Neuronal stem cell (in vitro differentiated cells): ENCODE measurements around the gene TC2N.
"Not testable (repeated sequence)": the region's sequence is repeated elsewhere in the genome, so short reads cannot be mapped to it uniquely, and the experiment has no call there.

ENCODE experiments used
- DNase-seq: peaks from one replicate; pipeline ENCODE4 v3.0.0-alpha.2; 2013; ENCODE audit warnings: low spot score
- H2AFZ ChIP-seq: one replicate; pipeline ENCODE4 v1.6.1; 2013; ENCODE audit warnings: mild to moderate bottlenecking, low read length, inconsistent platforms
- H2AK5ac ChIP-seq: 2 replicates; pipeline ENCODE4 v1.6.1; 2013; ENCODE audit warnings: low read depth, mild to moderate bottlenecking, inconsistent platforms, low read length, moderate library complexity, mixed read lengths
- H2BK120ac ChIP-seq: 2 replicates; pipeline ENCODE4 v1.6.1; 2013; ENCODE audit warnings: low read depth, mild to moderate bottlenecking, inconsistent platforms, low read length, moderate library complexity, mixed read lengths
- H2BK12ac ChIP-seq: one replicate; pipeline ENCODE4 v1.6.1; 2013; ENCODE audit warnings: low read length, inconsistent platforms
- H2BK15ac ChIP-seq: 2 replicates; pipeline ENCODE4 v1.6.1; 2013; ENCODE audit warnings: mild to moderate bottlenecking, low read length, inconsistent platforms, mixed read lengths
- H2BK5ac ChIP-seq: one replicate; pipeline ENCODE4 v1.6.1; 2013; ENCODE audit warnings: inconsistent platforms, mild to moderate bottlenecking, low read length, moderate library complexity
- H3K14ac ChIP-seq: one replicate; pipeline ENCODE4 v1.6.1; 2013; ENCODE audit warnings: low read length, inconsistent platforms
- H3K18ac ChIP-seq: 2 replicates; pipeline ENCODE4 v1.6.1; 2013; ENCODE audit warnings: low read length, inconsistent platforms
- H3K23ac ChIP-seq: 2 replicates; pipeline ENCODE4 v1.6.1; 2013; ENCODE audit warnings: low read depth, mild to moderate bottlenecking, mixed read lengths, low read length, inconsistent platforms; ENCODE audit not compliant: poor library complexity
- H3K27ac ChIP-seq: replicated peaks from 3 replicates; pipeline ENCODE4 v1.5.1; 2013; ENCODE audit warnings: low read length, inconsistent platforms
- H3K27me3 ChIP-seq, 3 experiments: 2 replicates each; pipeline ENCODE4 v1.6.1; 2013; ENCODE audit warnings: low read length in 3 of 3, mild to moderate bottlenecking in 2 of 3, inconsistent platforms in 1 of 3, low read depth in 1 of 3, mixed read lengths in 1 of 3, moderate library complexity in 1 of 3; ENCODE audit not compliant: control insufficient read depth in 3 of 3, insufficient read depth in 3 of 3
- H3K36me3 ChIP-seq, 2 donors: replicated peaks in 1 of 2; 2 replicates each; pipeline ENCODE4 v1.6.1; 2013; ENCODE audit warnings: low read length in 2 of 2; ENCODE audit not compliant: control insufficient read depth in 2 of 2, insufficient read depth in 2 of 2
- H3K4ac ChIP-seq: 2 replicates; pipeline ENCODE4 v1.6.1; 2013; ENCODE audit warnings: inconsistent platforms, mild to moderate bottlenecking, low read length, moderate library complexity
- H3K4me1 ChIP-seq, 2 donors: 1 replicate in 1 of 2; 2 replicates in 1 of 2; pipeline ENCODE4 v1.6.1; 2013; ENCODE audit warnings: low read length in 2 of 2, low read depth in 1 of 2; ENCODE audit not compliant: control insufficient read depth in 2 of 2, insufficient read depth in 1 of 2
- H3K4me2 ChIP-seq: one replicate; pipeline ENCODE4 v1.6.1; 2013; ENCODE audit warnings: mild to moderate bottlenecking, low read length, inconsistent platforms; ENCODE audit not compliant: insufficient read depth, poor library complexity, severe bottlenecking
- H3K4me3 ChIP-seq, 2 donors: 2 replicates each; pipeline ENCODE4 v1.5.1; 2013; ENCODE audit warnings: low read length in 2 of 2, mild to moderate bottlenecking in 2 of 2, inconsistent platforms in 1 of 2, moderate library complexity in 1 of 2
- H3K79me1 ChIP-seq: one replicate; pipeline ENCODE4 v1.6.1; 2013; ENCODE audit warnings: low read depth, mild to moderate bottlenecking, inconsistent platforms, low read length, moderate library complexity
- H3K9ac ChIP-seq: one replicate; pipeline ENCODE4 v1.6.1; 2013; ENCODE audit warnings: mild to moderate bottlenecking, low read depth, low read length, inconsistent platforms; ENCODE audit not compliant: poor library complexity
- H3K9me3 ChIP-seq, 2 donors: replicated peaks in 1 of 2; 2 replicates each; pipeline versions ENCODE3 to v1.6.1; 2013; ENCODE audit warnings: low read length in 2 of 2, mild to moderate bottlenecking in 2 of 2, inconsistent platforms in 1 of 2, low read depth in 1 of 2, mixed read lengths in 1 of 2, moderate library complexity in 1 of 2; ENCODE audit not compliant: control insufficient read depth in 2 of 2, insufficient read depth in 1 of 2
- H4K8ac ChIP-seq: one replicate; pipeline ENCODE4 v1.6.1; 2013; ENCODE audit warnings: low read depth, mild to moderate bottlenecking, inconsistent platforms, low read length, moderate library complexity
- H4K91ac ChIP-seq: one replicate; pipeline ENCODE4 v1.6.1; 2013; ENCODE audit warnings: low read length, low read depth, mild to moderate bottlenecking, inconsistent platforms; ENCODE audit not compliant: poor library complexity
- WGBS, 2 donors: extraction: QIAGEN DNeasy Blood & Tissue Kit; methylation state at CpG; one replicate each; pipeline ENCODE4 v1.1.7; 2013; ENCODE audit warnings: missing lambda C conversion rate in 2 of 2, mixed read lengths in 1 of 2; ENCODE audit not compliant: insufficient read length in 2 of 2, insufficient replicate concordance in 1 of 2; ENCODE audit errors: extremely low coverage in 2 of 2; 5-methylcytosine and 5-hydroxymethylcytosine counted together

TC2N gene

DNA sequence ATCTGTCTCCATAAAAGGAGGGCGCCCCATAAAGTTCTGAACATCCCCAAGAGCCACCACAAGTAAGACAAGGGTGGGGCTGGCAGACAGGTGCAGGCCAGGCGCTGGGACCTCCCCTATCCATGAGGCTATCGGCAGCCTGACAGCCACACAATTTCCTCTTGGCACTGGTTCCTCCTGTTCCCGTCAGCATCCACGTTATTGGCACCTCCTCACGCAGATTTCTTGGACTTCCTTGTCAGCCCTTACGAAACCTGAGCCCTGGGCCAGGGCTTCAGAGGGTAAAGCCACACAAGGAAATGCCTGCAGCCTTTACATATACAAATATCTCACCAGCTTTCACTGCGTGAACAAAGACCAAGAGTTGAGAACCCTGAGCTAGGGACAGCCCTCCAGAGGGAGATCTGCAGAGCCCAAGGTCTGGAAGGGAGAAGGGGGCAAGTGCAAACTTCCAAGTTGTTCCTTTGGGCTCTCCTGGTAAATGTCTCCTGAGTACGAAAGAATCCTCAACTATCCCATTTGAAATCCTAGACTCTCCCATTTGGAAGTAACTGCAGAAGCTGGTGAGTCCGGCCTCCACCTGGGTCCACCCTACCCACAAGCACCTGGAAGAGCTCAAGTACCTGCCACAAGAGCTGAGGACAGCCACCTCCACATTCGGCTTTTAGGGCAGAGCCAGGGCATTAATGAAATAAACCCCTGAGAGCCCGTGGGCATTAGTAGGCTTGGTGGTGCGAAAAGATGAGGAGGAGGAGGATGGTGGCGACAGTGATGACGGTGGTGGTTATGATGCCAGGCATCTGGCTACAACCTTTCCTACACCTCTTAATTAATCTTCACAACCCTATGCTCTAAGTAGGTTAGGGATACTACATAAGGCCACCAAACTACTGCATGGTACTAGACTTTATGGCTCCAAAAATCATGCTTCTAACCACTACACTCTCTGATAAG lies 5.5 kb upstream of the TC2N start:
- H2BK12ac ChIP-seq, result no peak overlapping the region
- no peaks in the 10 kb centered on the region for H3K4me1 ChIP-seq

DNA sequence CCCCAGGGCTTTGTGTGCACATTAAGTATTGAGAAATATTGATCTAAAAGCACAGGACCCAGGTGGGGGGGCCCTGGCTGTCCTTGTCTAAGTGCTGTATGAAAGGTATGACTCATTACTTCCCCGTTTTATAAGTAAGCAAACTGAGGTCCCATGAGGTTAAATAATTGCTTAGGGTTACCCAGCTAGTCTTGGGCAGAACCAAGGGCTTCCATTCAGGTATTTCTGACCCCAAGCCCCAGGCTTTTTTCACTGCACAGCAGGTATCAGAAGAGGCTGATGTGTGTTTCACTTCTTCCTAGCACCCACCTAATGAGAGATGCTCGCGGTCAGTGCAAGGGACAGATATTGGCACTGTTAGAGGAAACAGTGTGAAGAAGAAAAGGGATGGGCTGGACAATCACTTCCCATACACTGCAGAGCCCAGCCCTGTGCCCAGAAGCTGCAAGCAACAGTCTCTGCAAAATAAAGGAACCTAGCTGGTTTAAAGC lies 4.7 kb upstream of the TC2N start:
- Histone ChIP-seq H3K36me3 (no peaks in the 10 kb centered on the region), H2AK5ac (peak overlapping the region; percentile 18), H3K23ac (no peak overlapping the region), H2AFZ (no peak overlapping the region), H2BK15ac (no peak overlapping the region), H2BK120ac (no peak overlapping the region), H3K9me3 (no peaks in the 10 kb centered on the region), H3K4me2 (no peak overlapping the region), H3K4me3 (no peak overlapping the region), H3K4me1 (no peaks in the 10 kb centered on the region), H3K4ac (no peak overlapping the region), H3K27ac (no peak overlapping the region), H4K91ac (no peak overlapping the region), H3K27me3 (peaks cover 0 to 8% (median 0%) of the 10 kb centered on the region in 3 experiments), H3K18ac (no peak overlapping the region), H3K9ac (no peak overlapping the region), H3K14ac (no peak overlapping the region), H4K8ac (no peak overlapping the region), H2BK5ac (no peak overlapping the region), H2BK12ac (no peak overlapping the region), H3K79me1 (no peaks in the 10 kb centered on the region)
- DNase-seq, result no peak
- no CpG with 5 or more reads among the region's 3 CpGs for WGBS, 2 donors

More for the DNA sequence above, 5.5 kb upstream of the TC2N start:
- H3K4me2 ChIP-seq, result no peak overlapping the region
- H4K91ac ChIP-seq, result no peak overlapping the region
- H3K27ac ChIP-seq, result no peak overlapping the region
- H3K27me3 ChIP-seq, result peaks cover 0 to 8% (median 0%) of the 10 kb centered on the region in 3 experiments
- no peak overlapping the region for H4K8ac ChIP-seq
- H3K4ac ChIP-seq, result no peak overlapping the region
- H3K9me3 ChIP-seq, result no peaks in the 10 kb centered on the region
- H3K23ac ChIP-seq, result no peak overlapping the region
- no CpG with 5 or more reads among the region's 15 CpGs for WGBS, 2 donors
- H3K36me3 ChIP-seq, result no peaks in the 10 kb centered on the region
- H2BK120ac ChIP-seq, result no peak overlapping the region
- no peak overlapping the region for H3K4me3 ChIP-seq
- H3K18ac ChIP-seq, result no peak overlapping the region
- H2BK5ac ChIP-seq, result no peak overlapping the region
- H2BK15ac ChIP-seq, result no peak overlapping the region
- no peak overlapping the region for H3K9ac ChIP-seq
- H2AK5ac ChIP-seq, result peak overlapping the region; percentile 18
- H3K14ac ChIP-seq, result no peak overlapping the region
- no peak for DNase-seq
- no peaks in the 10 kb centered on the region for H3K79me1 ChIP-seq
- no peak overlapping the region for H2AFZ ChIP-seq

DNA sequence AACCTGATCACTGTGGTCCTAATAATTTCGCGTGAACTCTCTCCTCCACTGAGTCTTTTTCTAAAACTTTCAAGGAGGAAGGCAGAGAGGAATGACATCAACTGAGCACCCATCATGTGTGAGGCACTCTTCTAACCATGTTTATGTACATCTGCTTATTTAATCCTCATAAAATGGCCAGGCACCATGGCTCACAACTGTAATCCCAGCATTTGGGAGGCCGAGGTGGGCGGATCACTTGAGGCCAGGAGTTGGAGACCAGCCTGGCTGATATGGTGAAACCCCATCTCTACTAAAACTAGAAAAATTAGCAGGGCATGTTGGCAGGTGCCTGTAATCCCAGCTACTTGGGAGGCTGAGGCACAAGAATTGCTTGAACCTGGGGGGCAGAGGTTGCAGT lies 4.1 kb upstream of the TC2N start:
- H2AK5ac ChIP-seq, H3K4me3 ChIP-seq, H2BK15ac ChIP-seq, H2AFZ ChIP-seq, H3K9me3 ChIP-seq, DNase-seq, H3K14ac ChIP-seq, H3K27me3 ChIP-seq, H3K4me2 ChIP-seq, H3K4me1 ChIP-seq, H3K23ac ChIP-seq, H4K8ac ChIP-seq, H2BK12ac ChIP-seq, H3K4ac ChIP-seq, H3K9ac ChIP-seq, H3K36me3 ChIP-seq, H2BK5ac ChIP-seq, H3K79me1 ChIP-seq, H4K91ac ChIP-seq, H3K18ac ChIP-seq, H3K27ac ChIP-seq, H2BK120ac ChIP-seq: not testable (repeated sequence)
- WGBS, 2 donors, result no CpG with 5 or more reads among the region's 4 CpGs

DNA sequence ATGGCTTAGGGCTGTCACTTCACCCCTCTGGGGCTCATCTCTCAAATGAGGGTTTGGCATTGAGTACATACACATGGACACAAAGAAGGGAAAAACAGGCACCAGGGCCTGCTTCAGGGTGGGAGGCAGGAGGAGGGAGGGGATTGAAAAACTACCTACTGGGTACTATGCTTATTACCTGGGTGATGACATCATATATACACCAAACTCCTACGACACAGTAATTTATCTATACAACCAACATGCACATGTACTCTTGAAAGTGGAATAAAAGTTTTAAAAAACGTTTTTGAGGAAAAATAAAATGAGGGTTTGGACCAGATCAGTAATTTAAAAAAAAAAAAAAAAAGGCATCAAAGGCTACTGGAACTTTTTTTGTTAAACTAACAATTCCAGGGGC lies 3.6 kb upstream of the TC2N start:
- H3K23ac ChIP-seq, result no peak overlapping the region
- no peak overlapping the region for H2AFZ ChIP-seq
- WGBS, 2 donors, result no CpG with 5 or more reads among the region's 2 CpGs
- no peaks in the 10 kb centered on the region for H3K9me3 ChIP-seq
- H4K8ac ChIP-seq, result no peak overlapping the region
- H3K14ac ChIP-seq, result no peak overlapping the region
- H3K4me1 ChIP-seq, result no peaks in the 10 kb centered on the region
- H2AK5ac ChIP-seq, result no peak overlapping the region
- no peak overlapping the region for H3K27ac ChIP-seq
- H3K79me1 ChIP-seq, result no peaks in the 10 kb centered on the region
- H3K4me2 ChIP-seq, result no peak overlapping the region
- no peak overlapping the region for H3K18ac ChIP-seq
- no peak overlapping the region for H4K91ac ChIP-seq
- no peak overlapping the region for H3K4me3 ChIP-seq
- H3K27me3 ChIP-seq, result peaks cover 0 to 8% (median 0%) of the 10 kb centered on the region in 3 experiments
- no peak overlapping the region for H2BK5ac ChIP-seq
- no peak overlapping the region for H2BK12ac ChIP-seq
- no peak overlapping the region for H3K4ac ChIP-seq
- H2BK120ac ChIP-seq, result no peak overlapping the region
- DNase-seq, result no peak
- H3K36me3 ChIP-seq, result no peaks in the 10 kb centered on the region
- H2BK15ac ChIP-seq, result no peak overlapping the region
- no peak overlapping the region for H3K9ac ChIP-seq
